ENCODE results near the gene KIF26B.

GRCh38 chr1:245378745-245379144 is 224.0 kb downstream of the KIF26B start:
- TF ChIP-seq, protein P1, sequence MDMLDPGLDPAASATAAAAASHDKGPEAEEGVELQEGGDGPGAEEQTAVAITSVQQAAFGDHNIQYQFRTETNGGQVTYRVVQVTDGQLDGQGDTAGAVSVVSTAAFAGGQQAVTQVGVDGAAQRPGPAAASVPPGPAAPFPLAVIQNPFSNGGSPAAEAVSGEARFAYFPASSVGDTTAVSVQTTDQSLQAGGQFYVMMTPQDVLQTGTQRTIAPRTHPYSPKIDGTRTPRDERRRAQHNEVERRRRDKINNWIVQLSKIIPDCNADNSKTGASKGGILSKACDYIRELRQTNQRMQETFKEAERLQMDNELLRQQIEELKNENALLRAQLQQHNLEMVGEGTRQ (CRISPR knock-in tag; IDR thresholded peaks at IDR 0.05), result no peak
- no peak for TF ChIP-seq TP53 (CRISPR knock-in tag; IDR thresholded peaks at IDR 0.05)
- TF ChIP-seq, protein P2, sequence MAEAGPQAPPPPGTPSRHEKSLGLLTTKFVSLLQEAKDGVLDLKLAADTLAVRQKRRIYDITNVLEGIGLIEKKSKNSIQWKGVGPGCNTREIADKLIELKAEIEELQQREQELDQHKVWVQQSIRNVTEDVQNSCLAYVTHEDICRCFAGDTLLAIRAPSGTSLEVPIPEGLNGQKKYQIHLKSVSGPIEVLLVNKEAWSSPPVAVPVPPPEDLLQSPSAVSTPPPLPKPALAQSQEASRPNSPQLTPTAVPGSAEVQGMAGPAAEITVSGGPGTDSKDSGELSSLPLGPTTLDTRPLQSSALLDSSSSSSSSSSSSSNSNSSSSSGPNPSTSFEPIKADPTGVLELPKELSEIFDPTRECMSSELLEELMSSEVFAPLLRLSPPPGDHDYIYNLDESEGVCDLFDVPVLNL (CRISPR knock-in tag; IDR thresholded peaks at IDR 0.05; ENCODE audit: borderline replicate concordance, low read depth), result no peak
- TF ChIP-seq, protein P3, sequence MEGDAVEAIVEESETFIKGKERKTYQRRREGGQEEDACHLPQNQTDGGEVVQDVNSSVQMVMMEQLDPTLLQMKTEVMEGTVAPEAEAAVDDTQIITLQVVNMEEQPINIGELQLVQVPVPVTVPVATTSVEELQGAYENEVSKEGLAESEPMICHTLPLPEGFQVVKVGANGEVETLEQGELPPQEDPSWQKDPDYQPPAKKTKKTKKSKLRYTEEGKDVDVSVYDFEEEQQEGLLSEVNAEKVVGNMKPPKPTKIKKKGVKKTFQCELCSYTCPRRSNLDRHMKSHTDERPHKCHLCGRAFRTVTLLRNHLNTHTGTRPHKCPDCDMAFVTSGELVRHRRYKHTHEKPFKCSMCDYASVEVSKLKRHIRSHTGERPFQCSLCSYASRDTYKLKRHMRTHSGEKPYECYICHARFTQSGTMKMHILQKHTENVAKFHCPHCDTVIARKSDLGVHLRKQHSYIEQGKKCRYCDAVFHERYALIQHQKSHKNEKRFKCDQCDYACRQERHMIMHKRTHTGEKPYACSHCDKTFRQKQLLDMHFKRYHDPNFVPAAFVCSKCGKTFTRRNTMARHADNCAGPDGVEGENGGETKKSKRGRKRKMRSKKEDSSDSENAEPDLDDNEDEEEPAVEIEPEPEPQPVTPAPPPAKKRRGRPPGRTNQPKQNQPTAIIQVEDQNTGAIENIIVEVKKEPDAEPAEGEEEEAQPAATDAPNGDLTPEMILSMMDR (IDR thresholded peaks at IDR 0.05), result no peak
- no peak for TF ChIP-seq SP1 (CRISPR knock-in tag; conservative IDR thresholded peaks at IDR 0.05)
- TF ChIP-seq PRDM15 (CRISPR knock-in tag; IDR thresholded peaks at IDR 0.05), result no peak
- TF ChIP-seq ZNF121 (CRISPR knock-in tag; IDR thresholded peaks at IDR 0.05), result no peak
- TF ChIP-seq USF1 (CRISPR knock-in tag; IDR thresholded peaks at IDR 0.05), result no peak
